ENCODE results near the gene DYDC1. TPM values are rescaled to one million over a fixed set of nuclear protein-coding genes. Genes with fewer than 3 reads are reported as not detected.

The DYDC1 gene
- total and polyA plus RNA-seq, 4 donors: 0.23 TPM; not detected in 3

DNA sequence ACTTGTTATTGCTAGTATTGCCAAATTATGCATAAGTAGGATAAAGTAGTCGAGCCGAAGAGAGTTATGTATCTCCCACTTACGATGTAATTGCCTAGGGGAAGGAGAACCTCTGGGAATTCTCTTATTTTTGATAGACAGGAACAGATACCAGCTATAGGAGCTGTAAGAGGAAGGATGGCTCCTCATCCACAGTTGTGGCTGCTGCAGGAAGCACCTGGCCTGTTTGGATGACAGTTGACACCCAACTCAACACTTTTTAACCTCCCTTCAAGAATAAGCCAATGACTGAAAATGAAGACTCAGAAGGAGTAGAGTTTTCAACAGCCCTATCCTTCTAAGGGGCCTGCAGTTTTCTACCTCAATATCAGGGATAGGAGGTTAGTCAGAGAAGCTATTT, 6.3 kb downstream of the DYDC1 start (continued):
- TF ChIP-seq NR2F2 (IDR thresholded peaks at IDR 0.05) (no peak), REST (IDR thresholded peaks at IDR 0.05) (no peak)
- TF ChIP-seq, protein P1, sequence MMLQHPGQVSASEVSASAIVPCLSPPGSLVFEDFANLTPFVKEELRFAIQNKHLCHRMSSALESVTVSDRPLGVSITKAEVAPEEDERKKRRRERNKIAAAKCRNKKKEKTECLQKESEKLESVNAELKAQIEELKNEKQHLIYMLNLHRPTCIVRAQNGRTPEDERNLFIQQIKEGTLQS (IDR thresholded peaks at IDR 0.05): no peak

GRCh38 chr10:80344912-80345311, 11.6 kb downstream of the DYDC1 start:
- peaks cover 0 to 8% (median 4%) of the 10 kb centered on the region in 4 donors for H3K4me1 ChIP-seq (ENCODE audit: control insufficient read depth in 4 of 4, insufficient read depth in 4 of 4, low read length in 3 of 4)
- TF ChIP-seq RAD21 (IDR thresholded peaks at IDR 0.05): peak in 1 of 2 donors; percentile 17
- TF ChIP-seq, protein P2, sequence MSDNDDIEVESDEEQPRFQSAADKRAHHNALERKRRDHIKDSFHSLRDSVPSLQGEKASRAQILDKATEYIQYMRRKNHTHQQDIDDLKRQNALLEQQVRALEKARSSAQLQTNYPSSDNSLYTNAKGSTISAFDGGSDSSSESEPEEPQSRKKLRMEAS (IDR thresholded peaks at IDR 0.05): no peak
- peak in 1 of 2 donors; percentile 21 for TF ChIP-seq JUND (IDR thresholded peaks at IDR 0.05)
- TF ChIP-seq HNF4G (IDR thresholded peaks at IDR 0.05): peak; percentile 8
- TF ChIP-seq HNF4A (conservative IDR thresholded peaks at IDR 0.05): no peak
- H3K36me3 ChIP-seq (ENCODE audit: control insufficient read depth in 4 of 4, insufficient read depth in 3 of 4, low read depth in 1 of 4, low read length in 3 of 4): no peaks in the 10 kb centered on the region
- 29% methylated on average over 2 of the region's 2 CpGs for WGBS
- no peaks in the 10 kb centered on the region for H3K27me3 ChIP-seq (ENCODE audit: control insufficient read depth in 4 of 4, insufficient read depth in 4 of 4, low read length in 3 of 4)
- DNase-seq (ENCODE audit: low spot score): no peak
- H3K4me3 ChIP-seq (ENCODE audit: low read depth in 1 of 3, low read length in 3 of 3): no peak overlapping the region
- peak overlapping the region in 1 of 2 donors; percentile 28 for H3K27ac ChIP-seq (ENCODE audit: low read depth in 1 of 2, low read length in 2 of 2)
- H3K9me3 ChIP-seq (ENCODE audit: control insufficient read depth in 4 of 4, low read length in 3 of 4): no peaks in the 10 kb centered on the region
- H3K9ac ChIP-seq (ENCODE audit: low read depth in 1 of 2, low read length in 2 of 2): no peak overlapping the region

DNA sequence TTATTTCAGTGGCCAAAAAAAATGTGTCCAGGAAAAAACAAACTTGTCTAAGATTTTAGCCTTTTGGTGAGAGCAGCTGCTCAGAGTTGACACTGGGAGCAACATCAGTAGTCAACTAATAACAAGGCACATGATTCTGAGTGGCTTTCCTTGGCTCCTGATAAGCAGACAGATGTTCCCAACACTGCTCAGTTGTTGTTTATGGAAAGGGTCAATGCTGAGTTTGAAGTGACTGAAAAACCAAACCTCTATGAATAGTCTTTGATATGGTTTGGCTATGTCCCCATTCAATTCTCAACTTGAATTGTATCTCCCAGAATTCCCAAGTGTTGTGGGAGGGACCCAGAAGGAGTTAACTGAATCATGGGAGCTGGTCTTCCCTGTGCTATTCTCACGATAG, 12.3 kb downstream of the DYDC1 start:
- H3K4me3 ChIP-seq (ENCODE audit: low read depth in 1 of 3, low read length in 3 of 3): no peak overlapping the region
- no peak overlapping the region for H3K9ac ChIP-seq (ENCODE audit: low read depth in 1 of 2, low read length in 2 of 2)
- no peak for DNase-seq (ENCODE audit: low spot score)
- H3K4me1 ChIP-seq (ENCODE audit: control insufficient read depth in 4 of 4, insufficient read depth in 4 of 4, low read length in 3 of 4): peaks cover 0 to 8% (median 4%) of the 10 kb centered on the region in 4 donors
- no peaks in the 10 kb centered on the region for H3K9me3 ChIP-seq (ENCODE audit: control insufficient read depth in 4 of 4, low read length in 3 of 4)
- peak overlapping the region in 1 of 2 donors; percentile 28 for H3K27ac ChIP-seq (ENCODE audit: low read depth in 1 of 2, low read length in 2 of 2)
- no peaks in the 10 kb centered on the region for H3K27me3 ChIP-seq (ENCODE audit: control insufficient read depth in 4 of 4, insufficient read depth in 4 of 4, low read length in 3 of 4)
- TF ChIP-seq RAD21 (IDR thresholded peaks at IDR 0.05): no peak
- no peak for TF ChIP-seq HNF4A (conservative IDR thresholded peaks at IDR 0.05)
- TF ChIP-seq FOXA2 (IDR thresholded peaks at IDR 0.05): no peak
- TF ChIP-seq, protein P1 (IDR thresholded peaks at IDR 0.05): no peak
- 79% methylated on average over 1 of the region's 1 CpG for WGBS
- no peaks in the 10 kb centered on the region for H3K36me3 ChIP-seq (ENCODE audit: control insufficient read depth in 4 of 4, insufficient read depth in 3 of 4, low read depth in 1 of 4, low read length in 3 of 4)

GRCh38 chr10:80333983-80334382, 22.6 kb downstream of the DYDC1 start:
- Histone ChIP-seq H3K4me3 (ENCODE audit: low read depth in 1 of 3, low read length in 3 of 3) (no peak overlapping the region), H3K4me1 (ENCODE audit: control insufficient read depth in 4 of 4, insufficient read depth in 4 of 4, low read length in 3 of 4) (peaks cover 0 to 10% (median 5%) of the 10 kb centered on the region in 4 donors), H3K36me3 (ENCODE audit: control insufficient read depth in 4 of 4, insufficient read depth in 3 of 4, low read depth in 1 of 4, low read length in 3 of 4) (no peaks in the 10 kb centered on the region), H3K9me3 (ENCODE audit: control insufficient read depth in 4 of 4, low read length in 3 of 4) (no peaks in the 10 kb centered on the region), H3K27ac (ENCODE audit: low read depth in 1 of 2, low read length in 2 of 2) (no peak overlapping the region), H3K9ac (ENCODE audit: low read depth in 1 of 2, low read length in 2 of 2) (no peak overlapping the region), H3K27me3 (ENCODE audit: control insufficient read depth in 4 of 4, insufficient read depth in 4 of 4, low read length in 3 of 4) (no peaks in the 10 kb centered on the region)
- no peak for DNase-seq (ENCODE audit: low spot score)
- WGBS: 96% methylated on average over 1 of the region's 1 CpG
- TF ChIP-seq YY1 (IDR thresholded peaks at IDR 0.05): peak; percentile 71
- TF ChIP-seq GABPA (IDR thresholded peaks at IDR 0.05 in 1 of 2, conservative IDR thresholded peaks at IDR 0.05 in 1 of 2): no peak
- TF ChIP-seq EGR1 (IDR thresholded peaks at IDR 0.05; ENCODE audit: low read depth in 2 of 2): no peak
- peak; percentile 46 to 66 for TF ChIP-seq JUND (IDR thresholded peaks at IDR 0.05)
- TF ChIP-seq, protein P1 (IDR thresholded peaks at IDR 0.05): no peak
- TF ChIP-seq RAD21 (IDR thresholded peaks at IDR 0.05): peak in 1 of 2 donors; percentile 63
- TF ChIP-seq TAF1 (conservative IDR thresholded peaks at IDR 0.05): peak; percentile 68
- TF ChIP-seq NR2F2 (IDR thresholded peaks at IDR 0.05): no peak
- peak; percentile 73 to 74 for TF ChIP-seq RXRA (IDR thresholded peaks at IDR 0.05)
- no peak for TF ChIP-seq FOXA1 (IDR thresholded peaks at IDR 0.05)
- peak; percentile 88 for TF ChIP-seq SP1 (IDR thresholded peaks at IDR 0.05)
- TF ChIP-seq HNF4G (IDR thresholded peaks at IDR 0.05): peak; percentile 81
- peak; percentile 92 to 93 for TF ChIP-seq HNF4A (conservative IDR thresholded peaks at IDR 0.05)
- TF ChIP-seq REST (IDR thresholded peaks at IDR 0.05): no peak
- TF ChIP-seq, protein P2 (IDR thresholded peaks at IDR 0.05): peak; percentile 59
